Retinal pigment epithelial cell (primary cell): ENCODE measurements around the gene VIPR2.

ENCODE experiments used
- DNase-seq: peaks from one replicate; pipeline ENCODE4 v3.0.0-alpha.2; 2010; ENCODE audit warnings: low read depth
- H3K4me3 ChIP-seq: 2 replicates; pipeline ENCODE4 v1.5.1; 2011; ENCODE audit warnings: mild to moderate bottlenecking, low read length, control low read depth, moderate library complexity
- TF ChIP-seq, protein P1 (sequence below): conservative IDR thresholded peaks from 2 replicates; pipeline ENCODE4 v1.5.1; 2011; ENCODE audit warnings: low read depth, low read length, control low read depth, inconsistent platforms

VIPR2 gene

GRCh38 chr7:159096736-159097581, 47.7 kb downstream of the VIPR2 start:
- TF ChIP-seq, protein P1, sequence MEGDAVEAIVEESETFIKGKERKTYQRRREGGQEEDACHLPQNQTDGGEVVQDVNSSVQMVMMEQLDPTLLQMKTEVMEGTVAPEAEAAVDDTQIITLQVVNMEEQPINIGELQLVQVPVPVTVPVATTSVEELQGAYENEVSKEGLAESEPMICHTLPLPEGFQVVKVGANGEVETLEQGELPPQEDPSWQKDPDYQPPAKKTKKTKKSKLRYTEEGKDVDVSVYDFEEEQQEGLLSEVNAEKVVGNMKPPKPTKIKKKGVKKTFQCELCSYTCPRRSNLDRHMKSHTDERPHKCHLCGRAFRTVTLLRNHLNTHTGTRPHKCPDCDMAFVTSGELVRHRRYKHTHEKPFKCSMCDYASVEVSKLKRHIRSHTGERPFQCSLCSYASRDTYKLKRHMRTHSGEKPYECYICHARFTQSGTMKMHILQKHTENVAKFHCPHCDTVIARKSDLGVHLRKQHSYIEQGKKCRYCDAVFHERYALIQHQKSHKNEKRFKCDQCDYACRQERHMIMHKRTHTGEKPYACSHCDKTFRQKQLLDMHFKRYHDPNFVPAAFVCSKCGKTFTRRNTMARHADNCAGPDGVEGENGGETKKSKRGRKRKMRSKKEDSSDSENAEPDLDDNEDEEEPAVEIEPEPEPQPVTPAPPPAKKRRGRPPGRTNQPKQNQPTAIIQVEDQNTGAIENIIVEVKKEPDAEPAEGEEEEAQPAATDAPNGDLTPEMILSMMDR, result no peak
- H3K4me3 ChIP-seq, result no peak overlapping the region
- no peak for DNase-seq

GRCh38 chr7:159095979-159096411, 48.7 kb downstream of the VIPR2 start:
- TF ChIP-seq, protein P1, result no peak
- H3K4me3 ChIP-seq, result no peak overlapping the region
- no peak for DNase-seq

DNA sequence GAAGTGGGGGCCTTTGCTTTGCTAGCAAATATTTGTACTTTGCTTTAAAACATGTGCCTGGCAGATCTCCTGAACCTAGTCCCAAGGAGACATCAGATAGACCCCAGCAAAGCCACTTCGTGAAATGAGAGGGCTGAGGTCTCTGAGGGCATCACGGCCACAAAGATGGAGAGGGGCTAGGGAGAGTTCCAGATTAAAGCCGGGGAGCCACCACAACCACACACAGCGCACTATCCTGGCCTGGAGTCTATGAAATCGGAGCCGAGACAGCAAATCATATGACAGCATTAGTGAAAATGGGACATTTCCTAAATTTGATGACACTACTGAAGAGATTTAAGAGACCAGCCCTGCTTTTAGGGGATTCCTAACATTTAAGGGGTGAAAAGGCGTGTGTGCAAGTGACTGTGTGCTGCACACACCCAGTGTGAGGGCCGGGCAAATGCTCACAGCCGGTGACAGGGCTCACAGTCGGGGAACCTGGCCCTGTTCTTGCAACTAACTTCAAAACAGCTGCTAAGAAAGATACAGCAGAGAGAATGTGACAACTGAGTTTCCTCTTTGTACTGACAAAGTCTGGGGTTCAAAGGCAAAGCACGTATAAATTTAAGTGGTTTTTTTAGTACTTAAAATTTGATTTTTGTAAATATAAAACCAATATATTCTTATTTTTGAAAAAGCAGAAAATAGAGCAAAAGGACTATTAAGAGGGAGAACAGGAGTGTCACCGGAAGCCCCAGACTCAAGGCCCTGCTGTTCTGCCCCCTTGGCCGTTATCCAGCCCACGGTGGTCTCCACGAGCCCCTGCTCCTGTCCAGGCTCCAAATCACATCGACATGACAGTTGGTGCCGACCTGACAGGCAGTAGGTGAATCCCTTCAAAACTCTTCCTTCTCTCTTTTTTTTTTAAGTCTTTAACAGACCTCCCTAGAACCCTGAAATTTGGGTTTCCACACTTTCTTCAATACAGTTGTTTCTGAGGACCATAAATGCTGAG, 49.5 kb downstream of the VIPR2 start:
- TF ChIP-seq, protein P1, result no peak
- DNase-seq, result no peak
- H3K4me3 ChIP-seq, result no peak overlapping the region

DNA sequence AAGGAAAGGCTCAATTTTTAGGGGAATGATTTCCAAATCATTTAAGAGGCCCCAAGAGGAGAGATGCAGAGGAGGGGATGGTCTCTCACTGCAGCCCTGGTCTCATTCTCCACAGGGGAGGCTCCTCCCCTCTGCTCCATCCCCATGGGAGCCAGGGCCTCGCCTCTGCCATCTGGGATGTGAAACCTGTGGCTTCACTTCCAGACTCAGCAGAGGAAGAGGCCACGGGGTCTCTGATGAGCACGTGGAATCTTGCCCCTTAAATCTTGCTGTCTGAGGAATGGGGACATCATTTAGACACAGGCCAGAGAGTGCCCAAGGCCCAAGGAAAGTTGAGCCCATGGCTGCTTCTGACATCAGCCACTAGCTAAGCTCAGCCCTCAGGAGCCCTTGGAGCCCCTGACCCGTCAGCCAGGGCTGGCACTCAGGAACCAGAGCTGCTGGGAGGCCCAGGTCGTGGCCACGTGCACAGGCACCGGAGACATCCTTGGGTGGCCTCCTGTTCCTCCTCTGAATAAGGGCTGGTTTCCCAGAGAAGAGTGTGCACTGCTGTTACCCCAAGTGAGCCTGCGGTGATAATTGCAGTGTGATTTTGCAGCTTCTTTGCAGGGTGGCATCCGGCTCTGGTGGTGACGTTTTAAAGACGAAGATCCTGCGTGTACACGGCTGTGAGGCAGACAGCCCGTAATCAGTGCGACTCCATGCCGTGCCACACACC, 50.5 kb downstream of the VIPR2 start:
- no peak overlapping the region for H3K4me3 ChIP-seq
- no peak for DNase-seq
- TF ChIP-seq, protein P1, result no peak

DNA sequence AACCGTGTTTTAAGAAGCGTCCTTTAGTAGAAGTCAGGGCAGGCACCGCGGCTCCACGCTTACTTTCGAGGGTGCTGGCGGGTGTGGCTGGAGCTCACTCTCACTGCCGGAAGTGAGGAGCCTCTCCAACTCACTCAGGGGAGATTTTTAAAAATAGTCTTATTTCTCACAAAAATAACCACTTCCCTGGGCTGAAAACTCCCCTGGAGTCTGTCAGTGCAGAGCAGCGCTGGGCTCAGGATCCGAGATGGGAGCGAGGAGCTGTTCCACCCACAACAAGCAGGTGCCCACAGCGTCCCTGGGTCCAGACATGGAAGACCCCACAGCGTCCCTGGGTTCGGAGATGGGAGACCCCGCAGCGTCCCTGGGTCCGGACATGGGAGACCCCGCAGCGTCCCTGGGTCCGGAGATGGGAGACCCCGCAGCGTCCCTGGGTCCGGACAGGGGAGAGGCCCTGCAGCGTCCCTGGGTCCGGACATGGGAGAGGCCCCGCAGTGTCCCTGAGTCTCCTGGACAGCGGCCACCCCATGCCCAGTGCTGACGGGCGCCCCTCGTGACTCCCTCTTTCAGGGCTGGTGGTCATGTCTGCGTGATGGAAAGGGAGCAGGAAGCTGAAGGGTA, 51.2 kb downstream of the VIPR2 start:
- TF ChIP-seq, protein P1, result no peak

DNA sequence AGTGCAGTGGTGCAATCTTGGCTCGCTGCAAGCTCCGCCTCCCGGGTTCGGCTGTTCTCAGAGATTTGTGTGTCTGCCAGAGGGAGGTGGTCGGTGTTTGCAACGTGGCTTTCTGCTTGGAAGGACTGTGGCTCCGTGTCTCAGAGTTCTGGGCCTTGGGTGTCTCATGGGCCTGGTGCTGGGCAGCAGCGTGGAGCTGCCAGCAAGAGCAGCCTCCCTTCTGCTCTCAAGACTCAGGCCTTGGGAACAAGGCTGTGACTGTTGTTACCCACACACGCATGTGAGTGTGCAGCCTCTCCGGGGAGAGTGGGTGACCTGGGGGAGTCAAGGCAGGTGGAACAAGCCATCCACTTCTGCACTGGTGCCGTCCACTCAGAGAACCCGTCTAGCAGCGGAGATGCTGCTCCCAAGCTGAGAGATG, 52.0 kb downstream of the VIPR2 start:
- no peak for DNase-seq
- H3K4me3 ChIP-seq, result no peak overlapping the region
- TF ChIP-seq, protein P1, result no peak

More for the DNA sequence above, 51.2 kb downstream of the VIPR2 start:
- no peak overlapping the region for H3K4me3 ChIP-seq
- DNase-seq, result no peak
